Activated CD4-positive, alpha-beta memory T cell treated with anti-CD3 and anti-CD28 coated beads, Interleukin-2, amount 10 ng/mL, durations not matched to agents 7 days and 5 days (primary cell): ENCODE measurements around the gene SULT1C3. TPM values are rescaled to one million over a fixed set of nuclear protein-coding genes. Genes with fewer than 3 reads are reported as not detected.

Experiments
- CTCF ChIA-PET: fragments of 350-600 bp; sonication (Branson Sonifier 250); formaldehyde crosslinking; loops from one replicate; lab custom pipeline; 2021; ENCODE audit warnings: antibody characterized with exemption, inconsistent platforms; lab: Charles Lee
- POLR2A ChIA-PET: fragments of 350-600 bp; sonication (Branson Sonifier 250); formaldehyde crosslinking; loops from one replicate; lab custom pipeline; 2021; ENCODE audit warnings: antibody characterized with exemption; lab: Charles Lee
- DNase-seq: peaks from one replicate; pipeline ENCODE4 v3.0.0-alpha.2; 2020
- H3K27ac Mint-ChIP-seq: one replicate; pipeline ENCODE4 v1.8.0; 2021; ENCODE audit warnings: mild to moderate bottlenecking, mixed read lengths
- H3K27me3 Mint-ChIP-seq: one replicate; pipeline ENCODE4 v1.8.0; 2021; ENCODE audit warnings: mixed read lengths
- H3K36me3 Mint-ChIP-seq: one replicate; pipeline ENCODE4 v1.8.0; 2021; ENCODE audit warnings: low read depth, mixed read lengths
- H3K4me1 Mint-ChIP-seq: one replicate; pipeline ENCODE4 v1.8.0; 2021; ENCODE audit warnings: mixed read lengths
- H3K4me3 Mint-ChIP-seq: one replicate; pipeline ENCODE4 v1.8.0; 2021; ENCODE audit warnings: mild to moderate bottlenecking, mixed read lengths
- H3K9me3 Mint-ChIP-seq: one replicate; pipeline ENCODE4 v1.8.0; 2021; ENCODE audit warnings: mixed read lengths
- total RNA-seq, 2 experiments: library from RNA; stranded (reverse); gene quantifications; one replicate each; pipeline ENCODE4 v1.2.3, GENCODE V29; 2021

The SULT1C3 gene
- total RNA-seq, result not detected

- no peak within 1 kb of the TSS for H3K27ac Mint-ChIP-seq
- ChIA-PET CTCF (no interaction called here), POLR2A (no interaction called here)
- DNase-seq, result no peak
- H3K4me1 Mint-ChIP-seq, result no peaks in the 10 kb centered on the region
- H3K9me3 Mint-ChIP-seq, result peaks cover 5% of the 10 kb centered on the region
- H3K36me3 Mint-ChIP-seq, result no peaks in the 10 kb centered on the region
- H3K27me3 Mint-ChIP-seq, result peaks cover 3% of the 10 kb centered on the region
- no peak within 1 kb of the TSS for H3K4me3 Mint-ChIP-seq
These were observed at the start of gene SULT1C3 for GRCh38 chr2:108239786-108240185. Gene SULT1C3 (plus strand): TSS chr2:108239968. CDS start chr2:108247195, 7,227 bp downstream.

DNA sequence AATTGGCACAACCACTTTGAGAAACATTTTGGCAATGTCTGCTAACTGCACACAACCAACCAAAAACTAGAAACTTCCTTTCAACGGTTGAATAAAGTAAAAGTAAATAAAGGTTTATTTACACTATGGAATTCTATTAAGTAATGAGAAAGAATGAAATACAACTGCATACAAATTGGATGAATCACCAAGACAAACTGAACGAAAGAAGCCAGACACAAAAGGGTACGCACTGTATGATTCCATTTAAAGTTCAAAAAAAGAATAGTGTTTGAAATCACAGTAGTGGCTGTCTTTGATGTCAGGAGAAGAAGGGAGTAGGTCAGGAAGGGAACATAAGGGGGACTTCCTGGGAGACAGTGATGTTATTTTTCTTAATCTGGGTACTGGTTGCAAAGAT is 46.5 kb upstream of the SULT1C3 start:
- Mint-ChIP-seq H3K36me3 (no peaks in the 10 kb centered on the region), H3K27ac (no peak overlapping the region), H3K27me3 (no peaks in the 10 kb centered on the region), H3K4me1 (no peaks in the 10 kb centered on the region), H3K9me3 (no peaks in the 10 kb centered on the region), H3K4me3 (no peak overlapping the region)
- CTCF ChIA-PET, result interaction anchor here (1.0 kb wide), 1 partner anchor 391 kb away, joined by 5 read pairs; no protein-coding TSS in a partner anchor
- POLR2A ChIA-PET, result no interaction called here
- no peak for DNase-seq

GRCh38 chr2:108194409-108195132 is 45.2 kb upstream of the SULT1C3 start:
- Mint-ChIP-seq H3K9me3 (no peaks in the 10 kb centered on the region), H3K4me3 (no peak overlapping the region), H3K36me3 (no peaks in the 10 kb centered on the region), H3K4me1 (no peaks in the 10 kb centered on the region), H3K27ac (no peak overlapping the region), H3K27me3 (no peaks in the 10 kb centered on the region)
- ChIA-PET CTCF (interaction anchor here (1.0 kb wide), 1 partner anchor 389 kb away, joined by 5 read pairs; no protein-coding TSS in a partner anchor), POLR2A (no interaction called here)
- no peak for DNase-seq

DNA sequence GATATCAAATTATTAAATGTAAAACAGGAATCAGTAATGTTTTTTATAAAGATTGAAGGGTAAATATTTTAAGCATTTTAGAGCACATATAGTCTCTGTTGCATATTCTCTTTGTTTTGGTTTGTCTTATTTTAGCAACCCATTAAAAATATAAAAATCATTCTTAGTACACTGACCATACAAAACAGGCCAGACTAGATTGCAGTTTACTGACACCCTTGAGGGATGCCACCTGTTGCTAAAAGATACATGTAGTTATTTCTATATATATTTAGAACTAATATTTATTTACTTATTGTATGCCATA is 44.7 kb upstream of the SULT1C3 start:
- H3K4me1 Mint-ChIP-seq, result no peaks in the 10 kb centered on the region
- no peaks in the 10 kb centered on the region for H3K36me3 Mint-ChIP-seq
- no peaks in the 10 kb centered on the region for H3K27me3 Mint-ChIP-seq
- no peak overlapping the region for H3K27ac Mint-ChIP-seq
- no peak for DNase-seq
- H3K4me3 Mint-ChIP-seq, result no peak overlapping the region
- CTCF ChIA-PET, result no interaction called here
- no peaks in the 10 kb centered on the region for H3K9me3 Mint-ChIP-seq
- POLR2A ChIA-PET, result no interaction called here

- ChIA-PET POLR2A (no interaction called here), CTCF (no interaction called here)
- H3K9me3 Mint-ChIP-seq, result peaks cover 2% of the 10 kb centered on the region
- no peak overlapping the region for H3K27ac Mint-ChIP-seq
- DNase-seq, result no peak
- H3K4me3 Mint-ChIP-seq, result no peak overlapping the region
- no peaks in the 10 kb centered on the region for H3K4me1 Mint-ChIP-seq
- no peaks in the 10 kb centered on the region for H3K27me3 Mint-ChIP-seq
- H3K36me3 Mint-ChIP-seq, result no peaks in the 10 kb centered on the region
These were observed 40.0 kb upstream of the SULT1C3 start for GRCh38 chr2:108199726-108200125.

DNA sequence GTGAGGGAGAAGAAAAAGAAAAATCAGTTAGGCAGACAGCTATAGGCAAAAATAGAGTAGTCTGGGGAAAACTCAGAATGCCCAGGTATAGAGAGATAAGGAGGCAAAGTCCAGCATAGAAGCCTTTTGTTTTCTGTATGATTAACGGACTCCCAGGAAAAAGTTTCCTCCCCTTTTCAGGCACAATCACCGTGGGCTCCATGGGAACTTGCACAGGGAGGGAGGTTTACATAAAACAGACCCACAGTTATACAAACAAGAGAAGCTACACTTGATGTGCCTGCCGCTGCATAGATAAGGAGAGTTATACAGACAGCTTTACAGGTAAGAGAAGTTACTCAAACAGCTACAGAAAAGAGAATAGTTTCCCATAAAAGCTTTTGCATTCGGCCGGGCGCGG is 39.2 kb upstream of the SULT1C3 start:
- no peak overlapping the region for H3K27ac Mint-ChIP-seq
- no peak overlapping the region for H3K4me3 Mint-ChIP-seq
- no peaks in the 10 kb centered on the region for H3K4me1 Mint-ChIP-seq
- no peak for DNase-seq
- POLR2A ChIA-PET, result no interaction called here
- no peaks in the 10 kb centered on the region for H3K27me3 Mint-ChIP-seq
- H3K9me3 Mint-ChIP-seq, result peaks cover 2% of the 10 kb centered on the region
- CTCF ChIA-PET, result no interaction called here
- H3K36me3 Mint-ChIP-seq, result no peaks in the 10 kb centered on the region

GRCh38 chr2:108212671-108213070 is 27.1 kb upstream of the SULT1C3 start:
- Mint-ChIP-seq H3K27ac (no peak overlapping the region), H3K4me3 (no peak overlapping the region), H3K9me3 (no peaks in the 10 kb centered on the region), H3K4me1 (no peaks in the 10 kb centered on the region), H3K36me3 (no peaks in the 10 kb centered on the region), H3K27me3 (peaks cover 2% of the 10 kb centered on the region)
- POLR2A ChIA-PET, result no interaction called here
- CTCF ChIA-PET, result no interaction called here
- no peak for DNase-seq

- no peaks in the 10 kb centered on the region for H3K4me1 Mint-ChIP-seq
These were observed 24.0 kb upstream of the SULT1C3 start for GRCh38 chr2:108215794-108216211.

GRCh38 chr2:108217211-108217610 is 22.6 kb upstream of the SULT1C3 start:
- Mint-ChIP-seq H3K4me3 (no peak overlapping the region), H3K36me3 (no peaks in the 10 kb centered on the region), H3K27me3 (peaks cover 2% of the 10 kb centered on the region), H3K27ac (no peak overlapping the region), H3K4me1 (no peaks in the 10 kb centered on the region), H3K9me3 (no peaks in the 10 kb centered on the region)
- DNase-seq, result no peak
- ChIA-PET CTCF (no interaction called here), POLR2A (no interaction called here)

More at GRCh38 chr2:108215794-108216211, 24.0 kb upstream of the SULT1C3 start:
- no peaks in the 10 kb centered on the region for H3K36me3 Mint-ChIP-seq
- ChIA-PET CTCF (interaction anchor here (1.0 kb wide), 1 partner anchor 368 kb away, joined by 3 read pairs; no protein-coding TSS in a partner anchor), POLR2A (no interaction called here)
- H3K27ac Mint-ChIP-seq, result no peak overlapping the region
- H3K4me3 Mint-ChIP-seq, result no peak overlapping the region
- DNase-seq, result no peak
- peaks cover 2% of the 10 kb centered on the region for H3K27me3 Mint-ChIP-seq
- no peaks in the 10 kb centered on the region for H3K9me3 Mint-ChIP-seq

DNA sequence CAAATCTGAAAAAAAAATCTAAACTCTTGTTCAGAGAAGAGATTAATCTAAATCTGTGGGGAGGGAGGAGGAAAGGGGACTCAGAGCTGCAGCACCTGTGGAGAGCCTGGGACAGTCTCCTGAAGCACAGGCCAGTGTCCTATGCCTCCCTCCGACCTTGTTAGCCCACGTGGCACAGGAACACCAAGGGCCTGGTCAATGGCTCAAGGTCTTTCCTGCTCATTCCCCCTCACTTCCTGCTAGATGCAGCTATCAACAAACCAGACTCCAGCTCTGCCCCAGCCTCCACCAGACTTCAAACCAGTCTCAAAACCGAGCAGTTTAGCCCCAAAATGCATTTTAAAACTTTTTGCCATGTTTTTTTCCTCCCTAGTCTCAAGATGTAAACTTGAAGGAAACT is 20.1 kb upstream of the SULT1C3 start:
- no peak for DNase-seq
- H3K36me3 Mint-ChIP-seq, result no peaks in the 10 kb centered on the region
- no peaks in the 10 kb centered on the region for H3K27me3 Mint-ChIP-seq
- no peaks in the 10 kb centered on the region for H3K4me1 Mint-ChIP-seq
- H3K27ac Mint-ChIP-seq, result no peak overlapping the region
- POLR2A ChIA-PET, result no interaction called here
- no peaks in the 10 kb centered on the region for H3K9me3 Mint-ChIP-seq
- no peak overlapping the region for H3K4me3 Mint-ChIP-seq
- CTCF ChIA-PET, result no interaction called here

- ChIA-PET CTCF (no interaction called here), POLR2A (no interaction called here)
- no peak overlapping the region for H3K4me3 Mint-ChIP-seq
- no peaks in the 10 kb centered on the region for H3K36me3 Mint-ChIP-seq
- no peaks in the 10 kb centered on the region for H3K27me3 Mint-ChIP-seq
- no peak overlapping the region for H3K27ac Mint-ChIP-seq
- H3K4me1 Mint-ChIP-seq, result no peaks in the 10 kb centered on the region
- H3K9me3 Mint-ChIP-seq, result no peaks in the 10 kb centered on the region
- no peak for DNase-seq
These were observed 19.6 kb upstream of the SULT1C3 start for GRCh38 chr2:108220191-108220590.

DNA sequence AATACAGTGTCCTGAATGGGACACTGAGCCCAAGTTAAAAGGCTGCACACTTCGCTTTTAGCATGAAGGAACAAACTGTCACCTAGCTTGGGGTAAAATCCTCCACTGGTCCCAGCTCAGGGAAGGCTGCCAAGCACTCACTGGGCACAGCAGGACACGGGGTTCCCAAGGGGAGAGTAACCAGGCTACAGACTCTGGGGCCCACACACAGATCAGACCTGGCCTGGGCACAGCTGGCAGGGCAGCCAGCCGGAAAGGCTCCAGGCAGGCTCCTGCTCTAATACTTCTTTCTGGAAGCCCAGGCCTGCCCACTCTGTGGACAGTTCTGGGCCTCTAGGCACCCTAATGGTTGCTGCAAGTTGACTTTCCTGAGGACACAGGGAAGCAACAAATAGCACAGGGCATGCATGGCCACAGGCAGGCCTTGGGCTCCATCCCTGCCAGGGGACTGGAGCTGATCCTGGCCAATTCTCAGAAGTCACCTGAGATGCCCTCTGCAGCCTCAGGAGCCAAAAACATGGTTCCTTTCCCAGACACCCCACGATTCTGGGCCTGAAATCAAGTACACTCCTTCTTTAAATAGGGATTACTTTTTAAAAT is 18.7 kb upstream of the SULT1C3 start:
- H3K27me3 Mint-ChIP-seq, result no peaks in the 10 kb centered on the region
- H3K9me3 Mint-ChIP-seq, result no peaks in the 10 kb centered on the region
- ChIA-PET CTCF (no interaction called here), POLR2A (no interaction called here)
- DNase-seq, result no peak
- H3K36me3 Mint-ChIP-seq, result no peaks in the 10 kb centered on the region
- no peaks in the 10 kb centered on the region for H3K4me1 Mint-ChIP-seq
- no peak overlapping the region for H3K4me3 Mint-ChIP-seq
- H3K27ac Mint-ChIP-seq, result no peak overlapping the region

DNA sequence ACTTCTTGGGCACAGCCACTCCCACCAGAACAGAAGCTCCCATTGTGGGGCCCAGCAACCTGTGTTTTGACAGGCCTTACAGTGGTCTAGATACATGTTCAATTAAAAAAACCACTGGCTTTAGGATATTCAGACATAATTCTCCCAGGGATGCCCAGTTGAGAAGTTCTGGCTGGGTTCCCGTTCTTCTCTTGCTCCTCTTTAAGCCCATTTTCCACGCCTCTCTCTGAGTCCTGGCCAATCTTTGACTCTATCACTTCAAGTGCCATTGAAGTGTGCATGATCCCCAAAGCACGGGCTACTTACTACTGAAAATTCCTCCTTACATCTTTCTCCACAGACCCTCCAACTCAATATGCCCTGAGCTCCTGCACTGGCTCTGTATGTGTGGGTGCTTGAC is 17.5 kb upstream of the SULT1C3 start:
- H3K4me3 Mint-ChIP-seq, result no peak overlapping the region
- H3K27ac Mint-ChIP-seq, result no peak overlapping the region
- POLR2A ChIA-PET, result no interaction called here
- no peaks in the 10 kb centered on the region for H3K36me3 Mint-ChIP-seq
- DNase-seq, result no peak
- CTCF ChIA-PET, result no interaction called here
- H3K4me1 Mint-ChIP-seq, result no peaks in the 10 kb centered on the region
- H3K27me3 Mint-ChIP-seq, result no peaks in the 10 kb centered on the region
- H3K9me3 Mint-ChIP-seq, result no peaks in the 10 kb centered on the region

- no peak for DNase-seq
- no peak overlapping the region for H3K27ac Mint-ChIP-seq
- H3K9me3 Mint-ChIP-seq, result no peaks in the 10 kb centered on the region
- ChIA-PET CTCF (no interaction called here), POLR2A (no interaction called here)
- no peaks in the 10 kb centered on the region for H3K27me3 Mint-ChIP-seq
- no peak overlapping the region for H3K4me3 Mint-ChIP-seq
- H3K4me1 Mint-ChIP-seq, result no peaks in the 10 kb centered on the region
- no peaks in the 10 kb centered on the region for H3K36me3 Mint-ChIP-seq
These were observed 16.2 kb upstream of the SULT1C3 start for GRCh38 chr2:108223573-108223972.
